Measurements from ENCODE around the gene TCTA. TPM values are rescaled to one million over a fixed set of nuclear protein-coding genes. Genes with fewer than 3 reads are reported as not detected.

The TCTA gene
- total RNA-seq, 4 donors from 2014 or later, result 12.4 to 56.4 (median 40.9) TPM

DNA sequence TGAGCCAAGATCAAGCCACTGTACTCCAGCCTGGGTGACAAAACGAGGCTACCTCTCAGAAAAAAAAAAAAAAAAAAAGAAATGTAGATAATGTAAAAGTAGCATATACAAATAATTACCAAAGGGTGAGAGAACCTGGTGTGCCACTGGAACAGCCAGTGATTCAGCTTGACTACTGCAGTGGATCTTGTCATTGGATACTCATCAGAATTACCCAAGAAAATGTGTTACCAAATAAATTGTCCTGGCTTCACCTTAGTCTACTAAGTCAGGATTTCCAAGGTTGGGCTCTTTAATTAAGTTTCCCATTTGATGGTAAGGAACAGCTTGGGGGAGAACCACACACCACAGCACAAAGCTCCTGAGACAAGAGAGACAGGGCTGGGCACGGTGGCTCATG lies 15.4 kb downstream of the TCTA start:
- no peak overlapping the region for H3K4me3 ChIP-seq
- H3K9me3 ChIP-seq, result no peaks in the 10 kb centered on the region
- H3K4me1 ChIP-seq, result peaks cover 0 to 18% (median 2%) of the 10 kb centered on the region in 4 donors
- DNase-seq, result no peak
- TF ChIP-seq, protein P1, sequence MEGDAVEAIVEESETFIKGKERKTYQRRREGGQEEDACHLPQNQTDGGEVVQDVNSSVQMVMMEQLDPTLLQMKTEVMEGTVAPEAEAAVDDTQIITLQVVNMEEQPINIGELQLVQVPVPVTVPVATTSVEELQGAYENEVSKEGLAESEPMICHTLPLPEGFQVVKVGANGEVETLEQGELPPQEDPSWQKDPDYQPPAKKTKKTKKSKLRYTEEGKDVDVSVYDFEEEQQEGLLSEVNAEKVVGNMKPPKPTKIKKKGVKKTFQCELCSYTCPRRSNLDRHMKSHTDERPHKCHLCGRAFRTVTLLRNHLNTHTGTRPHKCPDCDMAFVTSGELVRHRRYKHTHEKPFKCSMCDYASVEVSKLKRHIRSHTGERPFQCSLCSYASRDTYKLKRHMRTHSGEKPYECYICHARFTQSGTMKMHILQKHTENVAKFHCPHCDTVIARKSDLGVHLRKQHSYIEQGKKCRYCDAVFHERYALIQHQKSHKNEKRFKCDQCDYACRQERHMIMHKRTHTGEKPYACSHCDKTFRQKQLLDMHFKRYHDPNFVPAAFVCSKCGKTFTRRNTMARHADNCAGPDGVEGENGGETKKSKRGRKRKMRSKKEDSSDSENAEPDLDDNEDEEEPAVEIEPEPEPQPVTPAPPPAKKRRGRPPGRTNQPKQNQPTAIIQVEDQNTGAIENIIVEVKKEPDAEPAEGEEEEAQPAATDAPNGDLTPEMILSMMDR (IDR thresholded peaks at IDR 0.05), result no peak
- TF ChIP-seq POLR2A (IDR thresholded peaks at IDR 0.05), result no peak
- no peaks in the 10 kb centered on the region for H3K27me3 ChIP-seq
- no peak overlapping the region for H3K27ac ChIP-seq
- peaks cover 0 to 18% (median 0%) of the 10 kb centered on the region in 3 donors for H3K36me3 ChIP-seq

DNA sequence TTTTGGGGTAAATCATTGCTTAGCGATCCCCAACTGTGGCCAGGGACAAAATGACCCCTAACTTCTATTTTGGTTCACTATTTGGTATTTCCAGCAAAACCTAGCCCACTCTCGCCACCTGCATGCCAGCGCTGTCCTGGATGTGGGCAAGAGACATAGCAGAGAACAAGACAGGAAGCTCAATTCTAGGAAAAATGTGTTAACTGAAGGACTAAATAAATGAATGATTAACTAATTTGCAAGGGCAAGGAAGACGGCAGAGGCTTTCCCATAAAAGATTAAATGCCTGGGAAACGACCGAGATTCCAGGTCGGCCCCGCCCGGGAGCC lies 16.5 kb downstream of the TCTA start:
- Histone ChIP-seq H3K4me3 (peak overlapping the region; percentile 53 to 67 (median 62)), H3K9me3 (no peaks in the 10 kb centered on the region), H3K27ac (peak overlapping the region; percentile 81 to 92 (median 88)), H3K36me3 (peaks cover 0 to 17% (median 0%) of the 10 kb centered on the region in 3 donors), H3K4me1 (peaks cover 0 to 13% (median 0%) of the 10 kb centered on the region in 4 donors), H3K27me3 (no peaks in the 10 kb centered on the region)
- DNase-seq, result peak in 1 of 3 donors; percentile 31
- TF ChIP-seq, protein P1 (IDR thresholded peaks at IDR 0.05), result peak in 1 of 6 experiments; percentile 7
- no peak for TF ChIP-seq POLR2A (IDR thresholded peaks at IDR 0.05)

DNA sequence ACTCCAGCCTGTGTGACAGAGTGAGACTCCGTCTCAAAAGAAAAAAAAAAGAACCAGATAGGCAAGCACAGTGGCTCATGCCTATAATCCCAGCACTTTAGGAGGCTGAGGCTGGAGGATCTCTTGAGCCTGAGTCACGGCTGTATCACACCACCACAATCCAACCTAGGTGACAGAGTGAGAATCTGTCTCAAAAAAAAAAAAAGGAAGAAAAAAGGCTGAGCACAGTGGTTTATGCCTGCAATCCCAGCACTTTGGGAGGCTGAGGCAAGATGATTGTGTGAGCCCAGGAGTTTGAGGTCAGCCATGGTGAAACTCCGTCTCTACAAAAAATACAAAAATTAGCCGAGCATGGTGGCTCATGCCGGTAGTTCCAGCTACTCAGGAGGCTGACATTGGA lies 22.5 kb downstream of the TCTA start:
- peaks cover 0 to 3% (median 0%) of the 10 kb centered on the region in 4 donors for H3K4me1 ChIP-seq
- no peak overlapping the region for H3K27ac ChIP-seq
- no peaks in the 10 kb centered on the region for H3K27me3 ChIP-seq
- TF ChIP-seq, protein P1 (IDR thresholded peaks at IDR 0.05), result no peak
- no peak for TF ChIP-seq POLR2A (IDR thresholded peaks at IDR 0.05)
- DNase-seq, result no peak
- H3K36me3 ChIP-seq, result no peaks in the 10 kb centered on the region
- no peak overlapping the region for H3K4me3 ChIP-seq
- H3K9me3 ChIP-seq, result no peaks in the 10 kb centered on the region

DNA sequence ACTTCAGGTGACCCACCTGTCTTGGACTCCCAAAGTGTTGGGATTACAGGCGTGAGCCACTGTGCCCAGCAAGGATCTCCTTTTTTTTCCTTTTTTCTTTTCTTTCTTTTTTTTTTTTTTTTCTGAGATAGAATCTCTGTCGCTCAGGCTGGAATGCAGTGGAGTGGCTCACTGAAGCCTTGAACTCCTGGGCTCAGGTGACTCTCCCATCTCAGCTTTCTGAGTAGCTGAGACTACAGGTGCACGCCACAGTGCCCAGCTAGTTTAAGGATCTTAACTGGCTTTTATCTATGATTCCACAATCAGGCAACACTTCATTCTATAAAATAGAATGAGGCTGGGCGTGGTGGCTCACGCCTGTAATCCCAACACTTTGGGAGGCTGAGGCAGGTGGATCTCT lies 33.2 kb downstream of the TCTA start:
- H3K4me3 ChIP-seq, result no peak overlapping the region
- TF ChIP-seq POLR2A (IDR thresholded peaks at IDR 0.05), result no peak
- TF ChIP-seq, protein P1 (IDR thresholded peaks at IDR 0.05), result no peak
- H3K9me3 ChIP-seq, result no peaks in the 10 kb centered on the region
- H3K27me3 ChIP-seq, result no peaks in the 10 kb centered on the region
- no peak overlapping the region for H3K27ac ChIP-seq
- H3K36me3 ChIP-seq, result no peaks in the 10 kb centered on the region
- H3K4me1 ChIP-seq, result peaks cover 0 to 6% (median 0%) of the 10 kb centered on the region in 4 donors
- DNase-seq, result no peak

DNA sequence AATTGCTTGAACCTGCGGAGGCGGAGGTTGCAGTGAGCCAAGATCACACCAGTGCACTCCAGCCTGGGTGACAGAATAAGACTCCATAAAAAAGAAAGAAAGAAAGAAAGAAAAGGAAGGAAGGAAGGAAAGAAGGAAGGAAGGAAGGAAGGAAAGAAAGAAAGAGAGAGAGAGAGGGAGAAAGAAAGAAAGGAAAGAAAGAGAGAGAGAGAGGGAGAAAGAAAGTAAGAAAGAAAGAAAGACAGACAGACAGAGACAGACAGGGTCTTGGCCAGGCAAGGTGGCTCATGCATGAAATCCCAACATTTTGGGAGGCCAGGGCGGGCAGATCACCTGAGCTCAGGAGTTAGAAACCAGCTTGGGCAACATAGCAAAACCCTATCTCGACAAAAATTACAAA lies 41.4 kb downstream of the TCTA start:
- TF ChIP-seq, protein P1 (IDR thresholded peaks at IDR 0.05), result no peak
- no peak for TF ChIP-seq POLR2A (IDR thresholded peaks at IDR 0.05)
- no peaks in the 10 kb centered on the region for H3K27me3 ChIP-seq
- H3K9me3 ChIP-seq, result no peaks in the 10 kb centered on the region
- DNase-seq, result no peak
- H3K4me3 ChIP-seq, result no peak overlapping the region
- no peak overlapping the region for H3K27ac ChIP-seq
- no peaks in the 10 kb centered on the region for H3K4me1 ChIP-seq
- H3K36me3 ChIP-seq, result no peaks in the 10 kb centered on the region

DNA sequence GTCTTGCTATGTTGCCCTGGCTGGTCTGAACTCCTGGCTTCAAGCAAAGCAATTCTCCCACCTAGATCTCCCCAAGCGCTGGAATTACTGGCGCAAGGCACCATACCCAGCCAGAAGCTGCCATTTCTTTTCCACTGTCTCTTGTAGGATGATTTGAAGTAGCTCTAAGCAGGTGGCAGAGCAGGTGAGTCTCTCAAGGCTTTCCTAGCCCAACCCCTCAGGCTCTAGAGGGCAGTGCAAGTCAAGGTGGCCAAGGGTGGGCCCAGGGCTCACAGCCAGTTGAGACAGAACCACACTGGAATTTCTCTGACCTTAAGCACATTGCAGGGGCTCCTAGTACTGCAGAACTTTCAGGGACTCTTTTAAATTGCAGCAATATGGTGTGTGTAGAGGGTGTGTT lies 42.2 kb downstream of the TCTA start:
- Histone ChIP-seq H3K27me3 (no peaks in the 10 kb centered on the region), H3K27ac (no peak overlapping the region), H3K4me1 (no peaks in the 10 kb centered on the region), H3K4me3 (no peak overlapping the region), H3K9me3 (no peaks in the 10 kb centered on the region), H3K36me3 (no peaks in the 10 kb centered on the region)
- no peak for DNase-seq
- TF ChIP-seq, protein P1 (IDR thresholded peaks at IDR 0.05), result peak in 4 of 6 experiments; percentile 4 to 26 (median 17)
- TF ChIP-seq POLR2A (IDR thresholded peaks at IDR 0.05), result no peak

Measured in Peyer's patch (tissue), 4 donors.